Mesodermal cell (in vitro differentiated cells): ENCODE results near the gene MBIP.

Source experiments
- H3K27ac ChIP-seq: 2 replicates; pipeline ENCODE4 v1.7.0; 2013; ENCODE audit warnings: mild to moderate bottlenecking, low read depth, low read length, moderate library complexity; ENCODE audit not compliant: severe bottlenecking
- H3K36me3 ChIP-seq: 2 replicates; pipeline ENCODE4 v1.7.1; 2013; ENCODE audit warnings: mild to moderate bottlenecking, low read length, moderate library complexity; ENCODE audit not compliant: control insufficient read depth, insufficient read depth
- H3K4me1 ChIP-seq: one replicate; pipeline ENCODE4 v1.7.1; 2013; ENCODE audit warnings: mild to moderate bottlenecking, low read length; ENCODE audit not compliant: insufficient read depth, control insufficient read depth, poor library complexity, severe bottlenecking
- H3K4me3 ChIP-seq: 2 replicates; pipeline ENCODE4 v1.7.0; 2013; ENCODE audit warnings: low read length, control low read depth, mild to moderate bottlenecking; ENCODE audit not compliant: insufficient read depth, poor library complexity, severe bottlenecking; ENCODE audit errors: extremely low read depth
- H3K9me3 ChIP-seq: 2 replicates; pipeline ENCODE4 v1.7.1; 2013; ENCODE audit warnings: mild to moderate bottlenecking, low read length, moderate library complexity; ENCODE audit not compliant: control insufficient read depth
- WGBS, 2 experiments: methylation state at CpG; one replicate each; pipeline ENCODE4 v1.1.5; 2013; ENCODE audit warnings: missing lambda C conversion rate in 2 of 2; ENCODE audit not compliant: insufficient coverage in 2 of 2; 5-methylcytosine and 5-hydroxymethylcytosine counted together

MBIP gene

GRCh38 chr14:36313898-36314297 lies 6.5 kb downstream of the MBIP start:
- Histone ChIP-seq H3K36me3 (peaks cover 29% of the 10 kb centered on the region), H3K9me3 (no peaks in the 10 kb centered on the region), H3K27ac (no peak overlapping the region), H3K4me1 (no peaks in the 10 kb centered on the region), H3K4me3 (no peak overlapping the region)
- no CpG with 5 or more reads among the region's 3 CpGs for WGBS, 2 experiments

GRCh38 chr14:36313206-36313605 lies 7.2 kb downstream of the MBIP start:
- Histone ChIP-seq H3K9me3 (no peaks in the 10 kb centered on the region), H3K36me3 (peaks cover 35% of the 10 kb centered on the region), H3K4me1 (no peaks in the 10 kb centered on the region), H3K27ac (no peak overlapping the region), H3K4me3 (no peak overlapping the region)
- WGBS, 2 experiments: 56% methylated on average over 1 of the region's 2 CpGs; no CpG with 5 or more reads in 1 of the 2 experiments

- WGBS, 2 experiments: 100% methylated on average over 1 of the region's 2 CpGs
- H3K36me3 ChIP-seq: peaks cover 63% of the 10 kb centered on the region
- H3K4me3 ChIP-seq: no peak overlapping the region
- H3K4me1 ChIP-seq: no peaks in the 10 kb centered on the region
- no peaks in the 10 kb centered on the region for H3K9me3 ChIP-seq
- H3K27ac ChIP-seq: no peak overlapping the region
Measured at GRCh38 chr14:36306836-36307235, 13.6 kb downstream of the MBIP start.

GRCh38 chr14:36304895-36305294 lies 15.5 kb downstream of the MBIP start:
- no peak overlapping the region for H3K4me3 ChIP-seq
- H3K27ac ChIP-seq: no peak overlapping the region
- H3K36me3 ChIP-seq: peaks cover 47% of the 10 kb centered on the region
- no peaks in the 10 kb centered on the region for H3K4me1 ChIP-seq
- H3K9me3 ChIP-seq: no peaks in the 10 kb centered on the region

- Histone ChIP-seq H3K4me1 (no peaks in the 10 kb centered on the region), H3K9me3 (no peaks in the 10 kb centered on the region), H3K4me3 (no peak overlapping the region), H3K36me3 (peaks cover 46% of the 10 kb centered on the region), H3K27ac (no peak overlapping the region)
- 91 to 100% methylated on average over 3 of the region's 4 CpGs for WGBS, 2 experiments
Measured at GRCh38 chr14:36303960-36304359, 16.5 kb downstream of the MBIP start.

DNA sequence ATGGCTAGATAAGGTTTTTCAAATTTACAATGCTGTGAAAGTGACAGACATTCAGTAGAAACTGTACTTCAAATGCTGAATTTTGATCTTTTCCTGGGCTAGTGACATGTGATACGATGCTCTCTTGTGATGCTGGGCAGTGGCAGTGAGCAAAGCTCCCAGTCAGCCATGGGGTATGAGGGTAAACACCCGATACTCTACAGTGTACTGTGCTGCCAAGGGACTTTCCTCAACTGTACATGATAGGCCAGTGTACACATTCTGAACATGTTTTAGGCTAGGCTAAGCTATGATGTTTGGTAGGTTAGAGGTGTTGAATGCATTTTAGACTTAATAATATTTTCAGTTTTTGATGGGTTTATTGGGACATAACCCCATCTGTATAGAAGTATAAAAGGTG lies 17.6 kb downstream of the MBIP start:
- H3K9me3 ChIP-seq: no peaks in the 10 kb centered on the region
- no peak overlapping the region for H3K4me3 ChIP-seq
- H3K27ac ChIP-seq: no peak overlapping the region
- H3K4me1 ChIP-seq: no peaks in the 10 kb centered on the region
- 93 to 100% methylated on average over 2 of the region's 2 CpGs for WGBS, 2 experiments
- H3K36me3 ChIP-seq: peaks cover 50% of the 10 kb centered on the region

DNA sequence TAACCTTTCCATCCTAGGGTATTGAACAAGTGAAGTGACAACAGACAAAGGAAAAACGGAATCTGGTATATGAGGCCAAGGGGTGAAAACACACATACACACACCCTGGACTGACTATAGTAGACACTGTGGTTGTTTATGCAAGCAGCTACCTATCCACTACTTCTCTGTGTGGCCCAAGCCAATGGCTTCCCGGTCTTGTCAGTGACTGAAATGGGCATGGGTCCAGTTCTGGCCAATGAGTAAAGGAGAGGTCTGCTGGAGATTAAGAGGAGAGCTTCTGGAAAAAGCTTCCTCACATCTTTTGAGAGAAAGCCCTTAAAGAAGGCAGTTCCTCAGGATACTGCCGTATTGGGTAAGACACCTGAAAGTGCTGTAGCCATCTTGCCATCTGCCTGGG lies 19.3 kb downstream of the MBIP start:
- Histone ChIP-seq H3K4me1 (peaks cover 5% of the 10 kb centered on the region), H3K9me3 (no peaks in the 10 kb centered on the region), H3K27ac (no peak overlapping the region), H3K4me3 (no peak overlapping the region), H3K36me3 (peaks cover 58% of the 10 kb centered on the region)
- 86 to 100% methylated on average over 1 of the region's 3 CpGs for WGBS, 2 experiments

- H3K27ac ChIP-seq: no peak overlapping the region
- peaks cover 52% of the 10 kb centered on the region for H3K36me3 ChIP-seq
- H3K4me1 ChIP-seq: peaks cover 11% of the 10 kb centered on the region
- H3K4me3 ChIP-seq: no peak overlapping the region
- no peaks in the 10 kb centered on the region for H3K9me3 ChIP-seq
Measured at GRCh38 chr14:36300337-36300736, 20.1 kb downstream of the MBIP start.

DNA sequence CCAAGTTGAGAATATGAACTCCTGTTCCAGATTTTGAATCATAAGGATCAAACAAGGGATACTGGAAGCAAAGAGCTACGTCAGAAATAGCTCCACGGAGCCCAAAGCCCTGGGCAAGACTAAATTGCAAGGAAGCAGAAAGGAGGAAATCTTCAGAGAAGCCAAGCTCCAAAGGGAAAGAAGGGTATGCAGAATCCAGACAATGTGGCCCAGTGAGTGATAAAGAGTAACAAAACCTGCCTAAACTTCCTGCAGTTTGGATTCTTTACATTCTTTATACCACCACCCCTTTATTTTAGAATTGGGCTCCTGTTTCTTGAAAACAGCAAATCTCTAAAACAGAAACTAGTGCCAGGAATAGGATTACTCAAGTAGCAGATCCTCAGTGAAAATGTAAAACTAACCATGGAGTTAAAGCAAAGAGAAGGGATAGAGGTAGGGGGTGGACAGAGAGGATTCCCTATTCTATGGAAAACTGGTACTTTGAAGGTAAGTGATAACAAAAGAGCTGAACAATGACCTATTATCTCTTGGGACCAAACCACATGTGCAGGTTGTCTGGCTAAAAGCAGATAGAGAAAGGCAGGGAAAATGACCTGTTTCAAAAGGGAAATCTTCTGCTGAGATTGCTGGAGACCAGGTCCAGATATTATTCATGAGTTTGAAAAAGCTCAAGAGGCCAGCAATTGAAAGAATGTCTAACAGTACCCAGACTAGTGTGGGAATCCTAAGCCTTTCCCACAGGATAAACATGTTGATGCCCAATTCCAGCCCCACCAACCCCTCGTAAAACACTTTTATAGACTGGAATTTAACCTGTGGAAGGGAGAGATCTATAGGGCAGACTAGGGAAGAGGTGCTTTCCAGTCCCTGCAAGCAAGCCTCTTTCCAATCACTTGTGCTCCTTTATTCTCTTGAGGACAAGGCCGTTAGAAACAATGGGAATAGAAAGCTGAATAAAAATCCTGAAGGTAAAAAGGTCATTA lies 24.5 kb downstream of the MBIP start:
- Histone ChIP-seq H3K4me1 (peaks cover 12% of the 10 kb centered on the region), H3K36me3 (peaks cover 32% of the 10 kb centered on the region), H3K27ac (peak overlapping the region; percentile 64), H3K9me3 (no peaks in the 10 kb centered on the region), H3K4me3 (no peak overlapping the region)
- 41 to 73% methylated on average over 2 to 3 of the region's 4 CpGs for WGBS, 2 experiments

GRCh38 chr14:36294543-36294942 lies 25.9 kb downstream of the MBIP start:
- Histone ChIP-seq H3K27ac (no peak overlapping the region), H3K36me3 (peaks cover 28% of the 10 kb centered on the region), H3K4me3 (no peak overlapping the region), H3K4me1 (peaks cover 12% of the 10 kb centered on the region), H3K9me3 (no peaks in the 10 kb centered on the region)
- WGBS, 2 experiments: 93 to 100% methylated on average over 3 of the region's 4 CpGs

GRCh38 chr14:36293824-36294223 lies 26.6 kb downstream of the MBIP start:
- H3K4me1 ChIP-seq: peaks cover 12% of the 10 kb centered on the region
- WGBS, 2 experiments: no CpG with 5 or more reads among the region's 1 CpG
- H3K4me3 ChIP-seq: no peak overlapping the region
- H3K36me3 ChIP-seq: peaks cover 22% of the 10 kb centered on the region
- H3K27ac ChIP-seq: no peak overlapping the region
- H3K9me3 ChIP-seq: no peaks in the 10 kb centered on the region
